ENCODE measurements around the gene PAPSS1. TPM values are rescaled to one million over a fixed set of nuclear protein-coding genes. Genes with fewer than 3 reads are reported as not detected.

PAPSS1 gene
- polyA plus RNA-seq, 1 of the 3 experiments (the other 2 are of a cell fraction), result 70.1 TPM

- 88% methylated on average over 2 of the region's 2 CpGs for WGBS (ENCODE audit: low lambda C conversion rate)
- Histone ChIP-seq H3K79me2 (ENCODE audit: insufficient read depth) (peaks cover 11% of the 10 kb centered on the region), H3F3A (replicated peaks; ENCODE audit: insufficient read depth) (no peaks in the 10 kb centered on the region), H3K9ac (no peak overlapping the region), H3K4me3 (ENCODE audit: low read depth in 2 of 2, low read length in 1 of 2) (no peak overlapping the region), H4K20me1 (ENCODE audit: insufficient read depth) (no peaks in the 10 kb centered on the region), H3K27ac (ENCODE audit: low read depth in 2 of 2, low read length in 1 of 2) (no peak overlapping the region), H3K4me2 (no peak overlapping the region), H3K9me2 (no peaks in the 10 kb centered on the region), H3K36me3 (replicated peaks in 1 of 2; ENCODE audit: control insufficient read depth in 1 of 2, insufficient read depth in 2 of 2, low read length in 1 of 2) (peaks cover 8 to 9% of the 10 kb centered on the region in 2 experiments), H3K9me3 (no peaks in the 10 kb centered on the region), H3K4me1 (ENCODE audit: control insufficient read depth in 1 of 2, insufficient read depth in 2 of 2, low read depth in 1 of 2, low read length in 1 of 2) (no peaks in the 10 kb centered on the region; a peak in 1 of 4 replicates), H2AFZ (ENCODE audit: low read depth) (no peak overlapping the region), H3K27me3 (ENCODE audit: insufficient read depth) (no peaks in the 10 kb centered on the region)
- DNase-seq, result no peak
- ChIA-PET POLR2A (no interaction called here), CTCF (interaction anchor here (0.8 kb wide), 1 partner anchor 18 kb away, joined by 3 read pairs; no protein-coding TSS in a partner anchor)
- TF ChIP-seq ZBTB33 (IDR thresholded peaks at IDR 0.05; ENCODE audit: borderline replicate concordance, low read depth) (no peak), USF1 (IDR thresholded peaks at IDR 0.05; ENCODE audit: borderline replicate concordance, low read depth) (no peak), ELF1 (IDR thresholded peaks at IDR 0.05) (no peak), MEF2A (IDR thresholded peaks at IDR 0.05; ENCODE audit: borderline replicate concordance, low read depth) (no peak), FOSL2 (IDR thresholded peaks at IDR 0.05; ENCODE audit: borderline replicate concordance, low read depth) (no peak), CHD2 (IDR thresholded peaks at IDR 0.05; ENCODE audit: low read length, partially characterized antibody) (no peak)
Observed at GRCh38 chr4:107635735-107636134, 84.3 kb downstream of the PAPSS1 start.

GRCh38 chr4:107631560-107631959, 88.5 kb downstream of the PAPSS1 start:
- WGBS (ENCODE audit: low lambda C conversion rate), result 97% methylated on average over 6 of the region's 6 CpGs
- no peak overlapping the region for H2AFZ ChIP-seq (ENCODE audit: low read depth)
- no peak overlapping the region; a peak in 1 of 4 replicates for H3K27ac ChIP-seq (ENCODE audit: low read depth in 2 of 2, low read length in 1 of 2)
- H3K9me2 ChIP-seq, result 0 out of 2 replicates have a peak, but pooled peaks cover 3% of the 10 kb centered on the region
- H3K27me3 ChIP-seq (ENCODE audit: insufficient read depth), result no peaks in the 10 kb centered on the region
- H3K9ac ChIP-seq, result no peak overlapping the region
- no peak for DNase-seq
- H3K36me3 ChIP-seq (replicated peaks in 1 of 2; ENCODE audit: control insufficient read depth in 1 of 2, insufficient read depth in 2 of 2, low read length in 1 of 2), result peaks cover 11 to 14% of the 10 kb centered on the region in 2 experiments
- CTCF ChIA-PET, result no interaction called here
- no peaks in the 10 kb centered on the region; a peak in 1 of 4 replicates for H3K4me1 ChIP-seq (ENCODE audit: control insufficient read depth in 1 of 2, insufficient read depth in 2 of 2, low read depth in 1 of 2, low read length in 1 of 2)
- no peaks in the 10 kb centered on the region for H3F3A ChIP-seq (replicated peaks; ENCODE audit: insufficient read depth)
- no peaks in the 10 kb centered on the region for H3K79me2 ChIP-seq (ENCODE audit: insufficient read depth)
- no peaks in the 10 kb centered on the region for H4K20me1 ChIP-seq (ENCODE audit: insufficient read depth)
- POLR2A ChIA-PET, result no interaction called here
- no peaks in the 10 kb centered on the region for H3K9me3 ChIP-seq
- H3K4me2 ChIP-seq, result no peak overlapping the region
- no peak overlapping the region for H3K4me3 ChIP-seq (ENCODE audit: low read depth in 2 of 2, low read length in 1 of 2)
- TF ChIP-seq ZBTB33 (IDR thresholded peaks at IDR 0.05; ENCODE audit: borderline replicate concordance, low read depth) (no peak), CHD2 (IDR thresholded peaks at IDR 0.05; ENCODE audit: low read length, partially characterized antibody) (no peak), IRF3 (IDR thresholded peaks at IDR 0.05; ENCODE audit: low read depth, low read length) (no peak), MXI1 (IDR thresholded peaks at IDR 0.05; ENCODE audit: low read depth, low read length) (no peak), RXRA (IDR thresholded peaks at IDR 0.05; ENCODE audit: borderline replicate concordance, low read depth) (no peak), EZH2phosphoT487 (IDR thresholded peaks at IDR 0.05; ENCODE audit: borderline replicate concordance, low read depth) (no peak), RAD21 (IDR thresholded peaks at IDR 0.05; ENCODE audit: low read length) (no peak), GABPA (IDR thresholded peaks at IDR 0.05; ENCODE audit: low read depth) (no peak), SMC3 (IDR thresholded peaks at IDR 0.05; ENCODE audit: low read depth, low read length) (no peak), TCF12 (IDR thresholded peaks at IDR 0.05) (no peak), REST (IDR thresholded peaks at IDR 0.05; ENCODE audit: low read depth, low read length) (no peak), RFX5 (IDR thresholded peaks at IDR 0.05; ENCODE audit: low read length) (no peak), MEF2A (IDR thresholded peaks at IDR 0.05; ENCODE audit: borderline replicate concordance, low read depth) (no peak), JUND (IDR thresholded peaks at IDR 0.05) (no peak), RCOR1 (IDR thresholded peaks at IDR 0.05; ENCODE audit: low read length) (no peak)

Data from SK-N-SH (cell line).